Spinal cord (tissue), 10 donors: Measurements from ENCODE around the gene SPATA16. TPM values are rescaled to one million over a fixed set of nuclear protein-coding genes. Genes with fewer than 3 reads are reported as not detected.
A peak's percentile ranks its signal among the peaks of the same experiment; 100 is the strongest.

Source experiments
- DNase-seq, 6 donors: peaks; one replicate each; pipeline versions ENCODE4 v3.0.0 to v3.0.0-alpha.2; 2013 to 2015; ENCODE audit warnings: low spot score in 6 of 6, low read depth in 4 of 6
- H3K27ac ChIP-seq: one replicate; pipeline ENCODE4 v1.5.1; 2013; ENCODE audit warnings: low read depth, low read length, control low read depth
- H3K27me3 ChIP-seq: one replicate; pipeline ENCODE4 v1.6.1; 2013; ENCODE audit warnings: low read length; ENCODE audit not compliant: control insufficient read depth, insufficient read depth
- H3K36me3 ChIP-seq: one replicate; pipeline ENCODE4 v1.6.1; 2013; ENCODE audit warnings: low read length; ENCODE audit not compliant: control insufficient read depth, insufficient read depth
- H3K4me1 ChIP-seq: one replicate; pipeline ENCODE4 v1.6.1; 2013; ENCODE audit warnings: low read length; ENCODE audit not compliant: control insufficient read depth, insufficient read depth
- H3K4me3 ChIP-seq: one replicate; pipeline ENCODE4 v1.5.1; 2013; ENCODE audit warnings: low read depth, low read length, control low read depth
- H3K9me3 ChIP-seq: one replicate; pipeline ENCODE4 v1.6.1; 2013; ENCODE audit warnings: low read length; ENCODE audit not compliant: control insufficient read depth, insufficient read depth
- WGBS: methylation state at CpG from one replicate; pipeline ENCODE4 v1.1.5; 2013; ENCODE audit warnings: missing lambda C conversion rate; ENCODE audit not compliant: insufficient coverage; 5-methylcytosine and 5-hydroxymethylcytosine counted together
- polyA plus RNA-seq, 2 donors: library from polyadenylated mRNA; unstranded; fragments of 120-200 nt; gene quantifications; one replicate each; pipeline ENCODE4 v1.2.1, GENCODE V29; 2013; ENCODE audit not compliant: insufficient read length in 2 of 2
- total RNA-seq, 2 donors: library from RNA; depleted of rRNA in 1 of 2; stranded (reverse); fragments of 120-200 nt in 1 of 2; fragments of >200 nt in 1 of 2; gene quantifications; one replicate each; pipeline versions ENCODE4 v1.2.3 to v1.2.4, GENCODE V29; 2013 to 2014
- donor health status: healthy.

The SPATA16 gene
- total and polyA plus RNA-seq, 4 donors, result not detected

- H3K9me3 ChIP-seq, result no peaks in the 10 kb centered on the region
- H3K27me3 ChIP-seq, result no peaks in the 10 kb centered on the region
- no peaks in the 10 kb centered on the region for H3K36me3 ChIP-seq
- H3K4me1 ChIP-seq, result no peaks in the 10 kb centered on the region
- H3K27ac ChIP-seq, result no peak overlapping the region
- DNase-seq, result no peak
- no peak overlapping the region for H3K4me3 ChIP-seq
- 100% methylated on average over 1 of the region's 2 CpGs for WGBS
Measured at GRCh38 chr3:172993412-172993811, 147.6 kb downstream of the SPATA16 start.

GRCh38 chr3:172991424-172991996, 149.5 kb downstream of the SPATA16 start:
- Histone ChIP-seq H3K36me3 (no peaks in the 10 kb centered on the region), H3K4me3 (no peak overlapping the region), H3K27me3 (no peaks in the 10 kb centered on the region), H3K4me1 (no peaks in the 10 kb centered on the region), H3K27ac (no peak overlapping the region), H3K9me3 (no peaks in the 10 kb centered on the region)
- DNase-seq, result no peak
- no CpG with 5 or more reads among the region's 3 CpGs for WGBS

GRCh38 chr3:172989373-172989772, 151.7 kb downstream of the SPATA16 start:
- H3K36me3 ChIP-seq, result no peaks in the 10 kb centered on the region
- no peaks in the 10 kb centered on the region for H3K9me3 ChIP-seq
- DNase-seq, result no peak
- H3K4me3 ChIP-seq, result no peak overlapping the region
- H3K27me3 ChIP-seq, result no peaks in the 10 kb centered on the region
- WGBS, result 100% methylated on average over 1 of the region's 3 CpGs
- no peak overlapping the region for H3K27ac ChIP-seq
- no peaks in the 10 kb centered on the region for H3K4me1 ChIP-seq

GRCh38 chr3:172987273-172987672, 153.8 kb downstream of the SPATA16 start:
- H3K4me3 ChIP-seq, result no peak overlapping the region
- H3K4me1 ChIP-seq, result no peaks in the 10 kb centered on the region
- H3K27me3 ChIP-seq, result no peaks in the 10 kb centered on the region
- DNase-seq, result no peak
- H3K36me3 ChIP-seq, result no peaks in the 10 kb centered on the region
- WGBS, result 40% methylated on average over 2 of the region's 3 CpGs
- H3K27ac ChIP-seq, result no peak overlapping the region
- no peaks in the 10 kb centered on the region for H3K9me3 ChIP-seq

GRCh38 chr3:172984914-172985313, 156.1 kb downstream of the SPATA16 start:
- no peak for DNase-seq
- no peaks in the 10 kb centered on the region for H3K9me3 ChIP-seq
- no peaks in the 10 kb centered on the region for H3K36me3 ChIP-seq
- WGBS, result no CpG with 5 or more reads among the region's 1 CpG
- no peaks in the 10 kb centered on the region for H3K27me3 ChIP-seq
- H3K27ac ChIP-seq, result no peak overlapping the region
- no peak overlapping the region for H3K4me3 ChIP-seq
- H3K4me1 ChIP-seq, result no peaks in the 10 kb centered on the region

- H3K27ac ChIP-seq, result no peak overlapping the region
- H3K36me3 ChIP-seq, result no peaks in the 10 kb centered on the region
- H3K27me3 ChIP-seq, result no peaks in the 10 kb centered on the region
- peak; percentile 4 to 86 (median 14) for DNase-seq
- H3K4me1 ChIP-seq, result no peaks in the 10 kb centered on the region
- no peak overlapping the region for H3K4me3 ChIP-seq
- no peaks in the 10 kb centered on the region for H3K9me3 ChIP-seq
- WGBS, result 36% methylated on average over 2 of the region's 3 CpGs
Measured at GRCh38 chr3:172982736-172983364, 158.2 kb downstream of the SPATA16 start.

GRCh38 chr3:172981407-172981983, 159.5 kb downstream of the SPATA16 start:
- no peak overlapping the region for H3K4me3 ChIP-seq
- 88% methylated on average over 1 of the region's 3 CpGs for WGBS
- H3K9me3 ChIP-seq, result no peaks in the 10 kb centered on the region
- no peaks in the 10 kb centered on the region for H3K4me1 ChIP-seq
- no peak for DNase-seq
- no peaks in the 10 kb centered on the region for H3K36me3 ChIP-seq
- no peaks in the 10 kb centered on the region for H3K27me3 ChIP-seq
- no peak overlapping the region for H3K27ac ChIP-seq

- DNase-seq, result no peak
- WGBS, result 86% methylated on average over 8 of the region's 8 CpGs
- Histone ChIP-seq H3K36me3 (no peaks in the 10 kb centered on the region), H3K9me3 (no peaks in the 10 kb centered on the region), H3K4me3 (no peak overlapping the region), H3K4me1 (no peaks in the 10 kb centered on the region), H3K27ac (no peak overlapping the region), H3K27me3 (no peaks in the 10 kb centered on the region)
Measured at GRCh38 chr3:172980849-172981248, 160.2 kb downstream of the SPATA16 start.

GRCh38 chr3:172977696-172978095, 163.3 kb downstream of the SPATA16 start:
- H3K4me1 ChIP-seq, result no peaks in the 10 kb centered on the region
- no peaks in the 10 kb centered on the region for H3K36me3 ChIP-seq
- WGBS, result no CpG with 5 or more reads among the region's 1 CpG
- no peak overlapping the region for H3K4me3 ChIP-seq
- H3K9me3 ChIP-seq, result no peaks in the 10 kb centered on the region
- DNase-seq, result peak in 1 of 6 donors; percentile 24
- H3K27ac ChIP-seq, result no peak overlapping the region
- no peaks in the 10 kb centered on the region for H3K27me3 ChIP-seq

- Histone ChIP-seq H3K4me3 (no peak overlapping the region), H3K36me3 (no peaks in the 10 kb centered on the region), H3K4me1 (no peaks in the 10 kb centered on the region), H3K27ac (no peak overlapping the region), H3K9me3 (no peaks in the 10 kb centered on the region), H3K27me3 (no peaks in the 10 kb centered on the region)
- WGBS, result 100% methylated on average over 1 of the region's 3 CpGs
- no peak for DNase-seq
Measured at GRCh38 chr3:172974969-172975368, 166.1 kb downstream of the SPATA16 start.
